D341Med (cell line): ENCODE data around the gene COPS4.
"Not testable (repeated sequence)": the region's sequence is repeated elsewhere in the genome, so short reads cannot be mapped to it uniquely, and the experiment has no call there.

ENCODE experiments used
- DNase-seq: peaks from one replicate; pipeline ENCODE4 v3.0.0; 2012; ENCODE audit warnings: low spot score

COPS4 gene

GRCh38 chr4:83034630-83035494, at the start of gene COPS4:
TSS of gene COPS4 (plus strand) at chr4:83035183. CDS start at chr4:83035225, 42 bp downstream.
- peak; percentile 95 for DNase-seq

- DNase-seq: not testable (repeated sequence)
Measured at GRCh38 chr4:82987519-82987918, 47.5 kb upstream of the COPS4 start.

- DNase-seq: no peak
Measured at GRCh38 chr4:82988323-82988832, 46.6 kb upstream of the COPS4 start.

GRCh38 chr4:82989575-82990429, 45.2 kb upstream of the COPS4 start:
- no peak for DNase-seq

- no peak for DNase-seq
Measured at GRCh38 chr4:82994834-82995233, 40.1 kb upstream of the COPS4 start.

GRCh38 chr4:82998898-82999297, 36.1 kb upstream of the COPS4 start:
- no peak for DNase-seq

- no peak for DNase-seq
Measured at GRCh38 chr4:83002329-83002728, 32.7 kb upstream of the COPS4 start.

- DNase-seq: not testable (repeated sequence)
Measured at GRCh38 chr4:83003044-83003791, 31.8 kb upstream of the COPS4 start.

GRCh38 chr4:83009529-83009928, 25.5 kb upstream of the COPS4 start:
- no peak for DNase-seq

- no peak for DNase-seq
Measured at GRCh38 chr4:83010111-83010521, 24.9 kb upstream of the COPS4 start.

- DNase-seq: peak; percentile 82
Measured at GRCh38 chr4:83010522-83011318, 24.3 kb upstream of the COPS4 start, which contains the start of gene LIN54. TSS of gene LIN54 (minus strand) at chr4:83010823. CDS start at chr4:82984844, 25,979 bp downstream.

- no peak for DNase-seq
Measured at GRCh38 chr4:83011689-83012199, 23.2 kb upstream of the COPS4 start.

- DNase-seq: no peak
Measured at GRCh38 chr4:83012200-83012686, 22.7 kb upstream of the COPS4 start.

GRCh38 chr4:83012687-83013419, 22.1 kb upstream of the COPS4 start:
- DNase-seq: peak; percentile 97

- no peak for DNase-seq
Measured at GRCh38 chr4:83013420-83013867, 21.5 kb upstream of the COPS4 start.

GRCh38 chr4:83013902-83014301, 21.1 kb upstream of the COPS4 start:
- DNase-seq: no peak

- no peak for DNase-seq
Measured at GRCh38 chr4:83019794-83020494, 15.0 kb upstream of the COPS4 start.

- no peak for DNase-seq
Measured at GRCh38 chr4:83022724-83023450, 12.1 kb upstream of the COPS4 start.
